T-helper 1 cell treated with Interleukin-12 subunit alpha and Interleukin-12 subunit beta and Interleukin-4 antibody, amounts not matched to agents 30 ng/mL and 1 ng/mL, for 36 hours (primary cell): ENCODE results near the gene TRH. TPM values are rescaled to one million over a fixed set of nuclear protein-coding genes. Genes with fewer than 3 reads are reported as not detected.

ENCODE experiments used
- intact Hi-C: fragments of 100-400 bp; cut with micrococcal nuclease; formaldehyde crosslinking; loops from one replicate; pipeline ENCODE4 v1.15.1; 2024
- total RNA-seq: library from RNA; stranded (reverse); gene quantifications from 2 replicates; pipeline ENCODE4 v1.2.3, GENCODE V29; 2022

Gene TRH, protein sequence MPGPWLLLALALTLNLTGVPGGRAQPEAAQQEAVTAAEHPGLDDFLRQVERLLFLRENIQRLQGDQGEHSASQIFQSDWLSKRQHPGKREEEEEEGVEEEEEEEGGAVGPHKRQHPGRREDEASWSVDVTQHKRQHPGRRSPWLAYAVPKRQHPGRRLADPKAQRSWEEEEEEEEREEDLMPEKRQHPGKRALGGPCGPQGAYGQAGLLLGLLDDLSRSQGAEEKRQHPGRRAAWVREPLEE
- total RNA-seq: not detected in 2 replicates

DNA sequence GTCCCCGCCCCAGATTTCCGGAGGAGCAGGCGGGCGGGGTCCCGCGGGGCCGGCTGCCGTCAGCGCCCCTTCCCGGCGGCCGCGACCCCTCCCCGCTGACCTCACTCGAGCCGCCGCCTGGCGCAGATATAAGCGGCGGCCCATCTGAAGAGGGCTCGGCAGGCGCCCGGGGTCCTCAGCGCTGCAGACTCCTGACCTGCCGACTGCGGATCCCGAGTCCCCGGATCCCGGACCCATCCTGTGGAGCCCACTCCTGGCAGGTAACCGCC, at the start of gene TRH:
TSS of gene TRH (plus strand) at position 157 of the 269 bp plus-strand sequence. CDS start 1,097 bp downstream, outside the sequence.
- intact Hi-C loops: no loop called here

DNA sequence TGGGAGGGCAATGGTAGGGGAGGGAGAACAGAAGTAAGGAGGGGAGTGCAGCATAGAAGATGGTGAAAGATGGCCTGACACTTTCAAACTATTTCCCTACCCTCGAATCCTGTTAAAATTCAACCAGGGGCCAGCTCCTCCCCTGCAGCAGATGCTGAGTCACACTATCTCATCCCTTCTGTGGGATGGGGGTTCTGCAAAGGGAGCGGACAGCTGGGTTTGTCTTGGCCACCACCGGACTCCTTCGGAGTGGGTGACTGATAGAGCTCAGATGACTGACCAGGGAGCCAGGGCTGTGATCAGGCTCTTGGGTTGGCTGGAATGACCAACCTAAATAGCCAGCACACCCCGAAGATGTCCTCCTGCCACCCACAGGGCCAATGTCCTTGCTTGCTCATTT, 47.4 kb upstream of the TRH start:
- intact Hi-C loops: no loop called here

DNA sequence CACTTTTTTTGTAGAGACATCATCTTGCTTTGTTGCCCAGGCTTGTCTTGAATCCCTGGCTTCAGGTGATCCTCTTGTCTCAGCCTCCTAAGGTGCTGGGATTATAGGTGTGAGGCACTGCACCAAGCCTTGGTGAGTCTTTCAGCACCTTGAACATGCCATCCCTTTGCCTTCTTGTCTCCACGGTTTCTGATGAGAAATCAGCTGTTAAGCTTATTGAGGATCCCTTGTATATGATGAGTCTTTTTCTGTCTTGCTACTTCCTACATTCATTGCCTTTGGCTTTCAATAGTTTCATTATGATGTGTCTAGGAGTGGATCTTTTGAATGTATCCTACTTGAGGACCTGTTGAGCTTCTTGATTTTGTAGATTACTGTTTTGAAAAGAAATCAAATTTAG, 45.1 kb upstream of the TRH start:
- intact Hi-C loops: no loop called here

DNA sequence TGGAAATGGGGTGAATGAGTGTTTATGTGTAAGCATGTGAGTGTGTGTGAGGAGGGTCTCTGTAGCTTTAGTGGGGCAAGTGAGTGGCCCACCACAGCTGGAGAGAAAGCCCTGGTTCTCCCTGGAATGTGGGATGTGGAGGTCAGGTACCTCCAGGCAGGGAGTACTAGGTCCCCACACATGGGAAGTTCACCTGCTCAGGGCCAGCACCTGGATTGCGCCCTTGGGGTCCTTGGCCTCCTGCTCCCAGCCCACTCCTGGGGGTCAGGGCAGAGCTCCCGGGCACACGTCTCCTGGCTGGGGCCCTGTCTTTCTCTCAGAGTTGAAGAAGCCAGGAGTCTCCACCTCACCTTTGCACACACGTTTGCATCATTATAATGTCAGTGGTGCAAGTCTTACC, 41.0 kb upstream of the TRH start:
- intact Hi-C loops: no loop called here

DNA sequence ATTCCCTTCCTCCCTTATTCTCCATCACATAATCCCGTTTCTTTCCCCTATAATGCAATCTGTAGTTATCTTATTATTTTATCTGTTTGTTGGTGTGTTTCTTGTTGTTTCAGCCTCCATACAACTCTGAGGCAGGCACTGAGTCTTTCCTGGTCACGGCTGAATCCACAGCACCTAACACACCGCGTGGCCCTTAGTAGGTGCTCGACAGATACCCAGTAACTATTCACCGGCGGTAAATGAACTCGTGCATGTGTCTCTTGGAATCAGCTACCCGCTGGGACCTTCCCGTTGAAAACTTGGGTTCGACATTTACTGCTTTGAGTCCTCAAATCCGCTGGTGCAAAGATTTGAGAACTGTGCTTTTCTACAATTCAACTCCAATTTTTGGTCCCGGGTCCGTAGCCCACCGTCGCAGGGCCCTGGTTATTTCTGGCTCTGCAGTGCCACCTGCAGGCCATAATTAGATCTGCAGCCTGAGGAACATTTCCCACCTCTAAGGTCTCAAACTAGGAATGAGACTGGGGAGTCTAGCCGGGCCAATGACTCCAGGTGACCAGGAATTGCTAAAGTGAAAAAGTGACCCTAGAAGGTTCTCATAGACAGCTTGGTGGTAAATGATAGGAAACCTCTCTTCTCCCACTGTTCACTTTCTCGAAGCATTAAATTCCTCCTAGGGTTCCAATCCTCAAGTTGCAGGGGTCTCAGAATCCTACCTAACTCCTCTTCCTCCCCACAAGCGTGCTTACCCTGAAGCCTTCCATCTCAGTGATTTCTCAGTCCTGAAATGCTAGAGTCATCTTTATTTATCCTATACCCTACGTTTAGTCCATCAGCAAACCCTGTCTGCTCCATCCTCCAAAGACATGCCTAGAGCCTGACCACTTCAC, 40.0 kb upstream of the TRH start:
- intact Hi-C loops: loop anchor here (1.0 kb wide), 6 partner anchors 41 to 551 kb away; partner anchors contain the start of gene TMCC1

DNA sequence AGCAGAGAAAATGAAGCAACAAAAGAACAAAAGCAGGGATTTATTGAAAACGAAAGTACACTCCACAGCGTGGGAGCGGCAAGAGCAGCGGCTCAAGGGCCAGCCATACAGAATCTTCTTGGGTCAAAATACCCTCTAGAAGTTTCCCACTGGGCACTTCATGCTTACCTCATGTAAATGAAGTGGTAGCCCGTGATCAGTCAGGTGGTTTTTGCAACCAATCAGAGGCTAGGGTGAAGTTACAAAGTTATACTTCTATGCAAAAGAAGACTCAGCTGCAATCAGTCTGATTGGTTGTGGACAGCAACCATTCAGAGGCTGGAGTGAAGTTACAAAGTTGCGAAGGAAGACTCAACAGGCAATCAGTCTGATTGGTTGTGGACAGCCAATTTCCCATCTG, 37.8 kb upstream of the TRH start:
- intact Hi-C loops: no loop called here

DNA sequence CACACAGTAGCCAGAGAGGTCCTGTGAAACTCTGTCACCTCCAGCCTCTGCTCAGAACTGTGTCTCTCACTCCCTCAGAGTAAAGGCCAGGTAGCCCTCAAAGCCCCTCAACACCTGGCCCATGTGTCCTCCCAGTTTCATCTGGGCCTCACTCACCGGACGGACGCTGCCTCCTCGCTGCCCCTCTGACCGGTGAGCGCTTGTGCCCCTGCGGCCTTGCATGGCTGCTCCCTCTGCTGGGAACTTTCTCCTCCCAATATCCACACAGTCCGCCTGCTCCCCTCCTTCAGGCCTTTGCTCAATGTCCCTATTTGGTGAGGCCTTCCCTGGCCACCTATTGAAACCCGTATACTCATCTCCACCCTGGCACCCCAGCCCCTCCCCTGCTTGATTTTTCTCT, 36.8 kb upstream of the TRH start:
- intact Hi-C loops: no loop called here

DNA sequence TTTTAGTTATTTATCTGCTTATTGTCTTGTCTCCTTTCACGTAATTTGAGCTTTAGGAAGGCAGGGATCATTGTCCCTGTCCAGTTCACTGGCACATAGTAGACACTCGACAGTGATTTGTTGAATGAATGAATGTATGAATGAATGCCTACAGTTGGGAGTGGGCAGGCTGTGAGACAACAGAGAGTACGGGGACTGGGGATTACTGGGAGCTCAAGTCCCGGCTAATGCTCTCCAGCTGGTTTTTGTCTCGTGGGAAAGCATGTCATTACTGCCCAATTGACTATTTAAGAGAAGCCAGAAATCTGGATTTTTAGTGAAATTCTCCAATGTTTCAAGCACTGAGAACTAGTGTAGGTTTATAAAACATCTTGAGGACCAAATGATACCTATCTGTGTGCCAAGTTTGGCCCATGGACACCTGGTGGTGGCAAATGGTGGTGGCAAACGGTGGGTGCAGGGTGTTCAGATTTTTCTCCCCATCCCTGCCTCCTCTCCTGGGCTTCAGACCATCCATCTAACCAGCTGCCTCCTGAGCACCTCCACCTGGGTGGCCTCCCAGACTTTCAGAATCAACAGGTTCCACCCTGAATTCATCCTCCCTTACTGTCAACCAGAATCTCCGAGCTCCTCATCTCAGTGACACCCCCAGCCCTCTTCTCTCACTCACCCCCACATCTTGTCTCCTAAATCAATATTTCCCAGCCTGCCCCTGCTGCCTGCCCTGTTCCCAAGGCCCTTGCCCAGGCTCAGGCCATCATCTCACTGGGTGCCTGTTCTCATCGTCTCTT, 36.2 kb upstream of the TRH start:
- intact Hi-C loops: no loop called here

DNA sequence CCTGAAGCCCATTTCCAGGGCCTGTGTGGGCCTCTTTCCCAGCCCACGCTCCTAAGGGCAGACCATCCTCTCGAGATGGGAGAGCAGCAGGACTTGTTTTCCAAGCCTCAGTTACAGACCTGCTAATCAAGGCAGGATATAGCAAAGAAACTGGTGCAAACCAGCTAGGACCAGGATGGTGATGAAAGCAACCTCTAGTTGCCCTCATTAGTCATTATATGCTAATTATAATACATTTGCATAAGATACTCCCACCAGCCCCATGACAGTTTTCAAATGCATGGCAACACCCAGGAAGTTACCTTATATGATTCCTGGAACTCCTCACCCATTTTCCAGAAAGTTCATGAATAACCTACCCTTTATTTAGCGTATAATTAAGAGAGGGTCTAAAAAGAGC, 34.4 kb upstream of the TRH start:
- intact Hi-C loops: loop anchor here (1.0 kb wide), 1 partner anchor 63 kb away; no protein-coding TSS in a partner anchor

DNA sequence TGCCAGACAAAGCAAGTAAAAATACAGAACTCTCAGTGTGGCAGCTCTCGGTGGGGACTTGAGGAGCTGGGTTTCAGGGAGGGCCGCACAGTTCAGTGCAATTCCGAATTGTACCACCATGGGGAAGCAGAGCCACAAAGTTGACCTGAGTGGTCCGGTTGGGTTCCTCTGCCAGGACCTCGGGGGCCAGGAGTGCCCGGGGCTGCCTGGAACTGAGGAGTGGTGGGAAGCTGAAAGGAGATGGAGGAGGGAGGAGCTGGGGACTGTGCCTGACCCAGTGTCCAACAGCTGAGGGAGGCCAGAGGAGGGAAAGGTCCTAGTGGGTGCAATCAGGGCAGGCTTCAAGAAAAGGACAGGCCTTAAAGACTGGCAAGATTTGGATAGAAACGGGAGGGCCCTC, 32.2 kb upstream of the TRH start:
- intact Hi-C loops: loop anchor here (2.0 kb wide), 1 partner anchor 157 kb away; no protein-coding TSS in a partner anchor

DNA sequence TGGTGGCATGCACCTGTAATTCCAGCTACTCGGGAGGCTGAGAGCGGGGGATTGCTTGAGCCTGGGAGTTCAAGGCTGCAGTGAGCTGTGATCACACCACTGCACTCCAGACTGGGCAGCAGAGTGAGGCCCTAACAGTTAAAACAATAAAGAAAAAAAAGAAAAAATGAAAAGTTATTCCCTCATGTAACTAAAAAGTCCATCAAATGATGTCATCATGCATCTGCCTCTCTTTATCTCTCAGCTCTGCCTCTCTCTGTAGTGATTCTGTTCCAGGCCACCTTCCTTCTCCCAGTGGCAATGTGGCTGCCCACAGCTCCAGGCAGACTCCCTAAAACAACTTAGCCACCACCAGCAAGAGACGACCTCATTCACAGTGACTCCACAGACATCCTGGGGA, 31.5 kb upstream of the TRH start:
- intact Hi-C loops: loop anchor here (2.0 kb wide), 1 partner anchor 156 kb away; no protein-coding TSS in a partner anchor

DNA sequence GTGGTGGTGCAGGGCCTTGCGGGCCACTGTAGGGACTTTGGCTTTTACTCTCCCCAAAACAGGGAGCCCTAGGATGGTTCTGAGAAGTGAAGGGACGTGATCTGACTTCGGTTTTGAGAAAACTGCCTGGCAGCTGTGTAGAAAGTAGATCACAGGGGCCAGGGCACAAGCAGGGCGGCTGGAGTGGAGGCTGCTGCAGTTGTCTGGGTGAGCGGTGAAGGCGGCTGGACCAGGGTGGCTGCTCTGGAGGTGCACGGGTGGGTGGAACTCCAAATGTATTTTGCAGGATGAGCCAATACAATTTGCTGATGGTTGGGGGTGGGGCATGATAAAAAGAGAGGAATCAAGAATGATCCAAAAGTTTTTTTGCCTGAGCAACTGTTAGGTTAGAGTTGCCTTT, 29.8 kb upstream of the TRH start:
- intact Hi-C loops: no loop called here

DNA sequence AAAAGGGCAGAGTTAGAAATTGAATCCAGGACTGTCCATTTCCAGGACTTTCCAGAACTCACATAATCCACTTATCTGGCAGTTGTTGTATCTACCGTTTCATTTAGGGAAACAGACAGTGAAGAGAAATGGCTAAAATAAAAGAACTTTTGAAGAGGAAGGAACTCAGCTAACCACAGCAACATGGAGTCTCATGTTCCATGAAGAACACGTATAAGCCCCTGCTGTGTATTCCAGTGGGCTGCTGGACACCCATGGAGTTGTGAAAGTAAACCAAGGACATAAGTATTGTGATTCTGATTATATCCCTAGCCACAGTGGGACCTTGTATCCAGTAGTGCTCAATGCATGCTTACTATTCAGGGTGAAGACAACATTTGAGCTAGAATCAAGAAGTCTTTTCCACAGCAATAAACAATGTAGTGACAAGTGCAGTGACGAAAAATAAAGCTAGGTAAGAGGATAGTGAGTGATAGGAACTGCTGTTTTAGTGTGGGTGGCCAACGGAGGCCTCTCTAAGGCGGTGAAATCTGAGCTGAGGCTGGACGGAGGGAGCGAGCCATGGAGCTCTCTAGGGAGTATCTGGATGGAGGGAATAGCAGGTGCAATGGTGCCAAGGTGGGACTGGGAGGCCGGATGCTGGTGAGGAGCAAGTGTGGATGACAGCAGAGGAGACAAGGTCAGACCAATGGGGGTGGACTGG, 26.8 kb upstream of the TRH start:
- intact Hi-C loops: no loop called here

DNA sequence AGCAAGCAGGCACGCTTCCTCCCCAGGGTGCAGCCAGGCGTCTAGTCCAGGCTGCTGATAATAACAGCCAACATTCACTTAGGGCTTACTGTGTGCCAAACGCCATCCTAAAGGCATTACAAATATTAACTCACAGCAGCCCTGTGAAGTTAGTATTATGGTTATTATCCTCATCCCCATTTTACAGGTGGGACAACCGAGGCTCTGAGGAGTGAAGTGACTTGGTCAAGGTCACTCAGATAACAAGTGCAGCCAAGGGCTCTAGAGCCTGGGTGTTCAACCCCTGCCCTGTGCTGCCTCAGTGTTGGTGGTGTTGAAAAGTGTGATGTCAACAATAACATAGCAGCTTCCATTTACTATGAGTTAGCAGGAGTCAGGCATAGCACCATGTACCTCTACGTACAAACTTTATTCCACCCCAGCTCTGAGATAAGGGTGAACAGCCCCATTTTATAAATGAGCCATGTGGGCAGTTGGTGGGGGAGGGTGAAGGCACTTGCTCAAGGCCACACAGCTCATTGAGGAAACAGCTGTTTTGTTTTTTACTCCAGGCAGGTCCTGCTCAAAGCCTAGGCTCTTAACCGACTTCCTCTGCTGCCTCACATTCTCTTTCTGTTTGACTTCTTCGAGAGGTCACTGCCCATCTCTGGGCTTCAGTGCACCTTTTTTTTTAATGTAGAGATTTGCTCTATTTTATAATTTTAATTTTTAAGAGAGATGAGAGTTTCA, 24.0 kb upstream of the TRH start:
- intact Hi-C loops: no loop called here

DNA sequence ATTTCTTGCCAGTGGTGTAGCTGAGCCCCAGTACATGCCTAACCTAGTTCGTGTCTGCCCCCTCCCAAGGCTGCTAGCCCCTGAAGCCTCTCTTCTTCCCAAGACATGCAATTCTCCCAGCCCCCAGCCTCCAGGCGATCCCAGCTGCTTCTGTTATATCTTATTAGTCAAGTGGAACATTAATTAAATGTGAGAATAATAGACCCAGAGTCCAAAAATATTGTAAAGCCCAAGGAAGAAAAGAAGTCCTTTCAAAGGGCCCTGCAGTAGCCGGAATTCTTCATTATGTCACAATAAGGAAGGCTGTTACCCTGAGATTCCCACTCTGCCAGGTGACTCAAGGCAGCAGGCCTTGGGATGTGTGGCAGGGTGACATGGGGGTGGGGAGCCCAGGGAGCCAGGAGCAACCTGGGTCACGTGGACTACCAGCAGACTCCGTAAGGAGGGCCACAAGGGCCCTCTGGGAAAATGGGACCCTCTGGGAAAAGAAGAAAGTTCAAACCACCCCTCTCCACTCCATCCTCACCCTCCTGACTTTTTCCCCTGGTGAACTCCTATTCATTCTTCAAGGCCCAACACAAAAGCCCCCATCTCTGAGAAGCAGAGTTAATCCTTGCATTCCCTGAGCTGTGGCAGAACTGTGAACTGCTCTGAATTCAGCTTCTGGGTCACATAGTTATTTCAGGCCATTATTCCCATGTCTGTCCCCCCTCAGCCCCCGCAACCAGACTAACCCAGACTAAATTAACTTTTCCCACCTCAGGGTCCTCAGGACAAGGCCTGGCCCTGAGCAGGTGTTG, 21.8 kb upstream of the TRH start:
- intact Hi-C loops: no loop called here

DNA sequence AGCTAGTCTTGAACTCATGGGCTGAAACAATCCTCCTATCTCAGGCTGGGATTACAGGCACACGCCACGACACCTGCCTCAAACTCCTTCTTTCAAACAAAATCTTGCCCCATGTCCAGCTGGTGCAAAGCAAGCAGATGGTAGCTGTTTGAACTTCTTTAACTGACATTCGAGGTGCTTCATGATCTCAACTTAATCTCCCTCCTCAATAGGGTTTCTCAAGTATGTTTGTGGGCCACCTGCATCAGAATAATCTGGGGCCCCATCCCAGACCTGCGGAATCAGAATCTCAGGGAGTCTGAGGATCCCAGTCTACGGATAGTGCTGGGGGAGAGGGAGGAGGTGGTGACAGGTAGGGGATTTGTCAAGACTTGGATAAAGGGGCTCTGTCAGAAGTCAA, 20.9 kb upstream of the TRH start:
- intact Hi-C loops: no loop called here

DNA sequence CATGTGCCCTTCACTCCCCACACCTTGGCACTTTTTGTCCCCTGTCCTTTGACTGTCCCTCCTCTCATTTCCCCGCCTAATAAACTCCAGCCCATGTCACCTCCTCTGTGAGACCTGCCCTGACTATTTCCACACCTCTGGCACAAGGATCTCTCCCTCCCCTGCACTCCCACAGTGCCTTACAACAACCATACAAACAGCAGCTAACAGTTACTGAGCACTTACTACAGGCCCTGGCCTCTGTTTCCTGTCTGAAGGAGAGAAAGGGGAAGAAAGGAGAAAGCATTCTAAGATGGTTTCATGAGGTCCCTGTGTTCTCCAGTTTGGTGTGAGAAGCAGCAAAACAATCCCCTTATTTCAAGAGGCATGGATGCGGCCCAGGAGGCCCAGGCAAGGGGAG, 20.0 kb upstream of the TRH start:
- intact Hi-C loops: no loop called here

DNA sequence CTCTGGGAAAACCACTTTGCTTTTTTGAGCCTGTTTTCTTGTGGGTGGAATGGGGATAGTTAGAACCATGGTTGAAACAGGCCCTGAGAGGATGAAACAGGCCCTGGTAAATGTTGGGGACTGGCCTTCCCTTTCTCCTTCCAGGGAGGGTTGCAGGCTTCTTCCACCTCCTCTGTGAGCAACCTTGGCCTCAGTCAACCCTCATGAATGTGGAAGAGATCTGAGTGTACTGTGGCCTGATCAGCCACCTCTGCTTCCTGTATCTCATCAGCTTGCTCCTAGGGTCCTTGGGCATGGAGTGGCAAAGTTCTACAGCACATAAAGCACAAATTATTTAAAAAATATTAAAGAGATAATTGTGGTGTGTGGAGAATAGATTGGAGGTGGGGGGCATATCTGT, 17.6 kb upstream of the TRH start:
- intact Hi-C loops: no loop called here

DNA sequence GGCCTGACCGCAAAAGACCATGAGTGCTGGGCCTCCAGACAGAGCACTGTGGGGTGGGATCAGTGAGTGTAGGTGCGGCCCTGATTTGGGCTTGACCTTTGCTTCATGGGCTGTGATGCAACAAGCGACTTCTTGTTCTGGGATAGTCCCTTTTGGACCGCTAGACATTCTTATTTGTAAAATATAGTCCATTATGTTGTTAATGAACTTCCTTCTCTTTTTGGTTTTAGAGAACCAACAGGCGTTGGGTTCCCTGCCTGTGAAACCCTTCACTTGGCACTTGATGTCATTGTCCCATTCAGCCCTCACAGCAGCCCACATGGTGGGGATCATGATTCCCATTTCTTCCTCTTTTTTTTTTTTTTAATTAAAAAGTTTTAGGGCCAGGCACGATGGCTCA, 15.8 kb upstream of the TRH start:
- intact Hi-C loops: no loop called here

DNA sequence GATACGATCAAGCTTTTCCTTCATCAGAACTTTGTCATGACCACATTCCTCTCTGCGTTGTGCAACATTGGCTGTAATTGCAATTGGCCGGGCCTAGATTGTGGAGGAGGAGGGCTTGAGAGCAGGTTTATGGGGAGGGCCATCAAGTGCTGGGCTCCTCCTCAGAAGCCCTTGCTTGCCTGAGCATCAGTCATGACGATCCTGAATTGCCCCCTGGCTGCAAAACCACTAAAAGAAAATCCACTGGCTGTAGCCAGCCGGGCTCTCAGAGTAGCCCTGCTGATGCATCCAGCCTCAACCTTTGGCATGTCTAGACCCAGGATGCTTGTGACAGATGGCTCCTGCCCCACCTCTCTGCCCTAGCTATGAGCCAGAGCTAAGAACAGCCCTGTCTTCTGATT, 13.4 kb upstream of the TRH start:
- intact Hi-C loops: no loop called here
